ENCODE results near the gene NAT14. TPM values are rescaled to one million over a fixed set of nuclear protein-coding genes. Genes with fewer than 3 reads are reported as not detected.
"Not testable (repeated sequence)": the region's sequence is repeated elsewhere in the genome, so short reads cannot be mapped to it uniquely, and the experiment has no call there.

Gene NAT14
- total and polyA plus RNA-seq, 2 donors (not counting 3 experiments of a cell fraction or from before 2014, with no cell fraction given): 39.1 to 44.7 TPM

GRCh38 chr19:55447421-55448174, 37.4 kb upstream of the NAT14 start:
- no peaks in the 10 kb centered on the region for H3K79me2 ChIP-seq (ENCODE audit: control insufficient read depth, insufficient read depth, low read length)
- DNase-seq (ENCODE audit: low read depth, low spot score) (no peak), FAIRE-seq (no peak)
- H3K4me1 ChIP-seq (ENCODE audit: control insufficient read depth, extremely low read depth, insufficient read depth, low read length): no peaks in the 10 kb centered on the region
- H3K9me3 ChIP-seq (replicated peaks; ENCODE audit: control insufficient read depth, insufficient read depth, low read length): no peaks in the 10 kb centered on the region
- no peaks in the 10 kb centered on the region for H4K20me1 ChIP-seq (replicated peaks; ENCODE audit: control insufficient read depth, extremely low read depth, insufficient read depth, low read length)
- no peak overlapping the region for H3K27ac ChIP-seq (ENCODE audit: insufficient read depth, low read depth, low read length)
- peaks cover 38% of the 10 kb centered on the region in 2 experiments for H3K27me3 ChIP-seq (ENCODE audit: control insufficient read depth in 2 of 2, insufficient read depth in 2 of 2, low read length in 2 of 2)
- H3K36me3 ChIP-seq (ENCODE audit: control insufficient read depth in 2 of 2, extremely low read depth in 1 of 2, insufficient read depth in 2 of 2, low read length in 2 of 2): no peaks in the 10 kb centered on the region
- H3K9ac ChIP-seq (replicated peaks; ENCODE audit: extremely low read depth, insufficient read depth, low read length): no peak overlapping the region
- no peak overlapping the region for H2AFZ ChIP-seq (ENCODE audit: low read depth, low read length)
- POLR2A ChIA-PET: no interaction called here
- no peaks in the 10 kb centered on the region for H3K9me1 ChIP-seq (replicated peaks; ENCODE audit: control insufficient read depth, extremely low read depth, insufficient read depth, low read length)
- TF ChIP-seq EZH2 (IDR thresholded peaks at IDR 0.05; ENCODE audit: borderline replicate concordance, low read depth, low read length, severe bottlenecking): no peak
- TF ChIP-seq, protein P1, sequence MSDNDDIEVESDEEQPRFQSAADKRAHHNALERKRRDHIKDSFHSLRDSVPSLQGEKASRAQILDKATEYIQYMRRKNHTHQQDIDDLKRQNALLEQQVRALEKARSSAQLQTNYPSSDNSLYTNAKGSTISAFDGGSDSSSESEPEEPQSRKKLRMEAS (IDR thresholded peaks at IDR 0.05; ENCODE audit: insufficient read depth, insufficient read length): peak; percentile 12
- TF ChIP-seq FOS (IDR thresholded peaks at IDR 0.05; ENCODE audit: borderline replicate concordance, insufficient read depth, low read length): no peak
- H3K4me2 ChIP-seq (ENCODE audit: insufficient read depth, low read length): no peak overlapping the region
- no peak overlapping the region for H3K4me3 ChIP-seq (replicated peaks in 1 of 3; ENCODE audit: insufficient read depth in 1 of 3, low read depth in 1 of 3, low read length in 3 of 3)
- BruUV-seq (replicated peaks): no TSS peak
- dilution Hi-C loops (cut with MboI; ENCODE audit: extremely low pct_ligation_motif_present, low sequenced_read_pairs): no loop called here
- intact Hi-C loops (cut with micrococcal nuclease): no loop called here
- CTCF ChIA-PET: interaction anchor here (0.7 to 0.8 kb wide), 2 partner anchors 287 to 306 kb away, joined by 3 read pairs; no protein-coding TSS in a partner anchor

GRCh38 chr19:55448175-55448490, 36.9 kb upstream of the NAT14 start:
- H3K9me1 ChIP-seq (replicated peaks; ENCODE audit: control insufficient read depth, extremely low read depth, insufficient read depth, low read length); H3K27ac ChIP-seq (ENCODE audit: insufficient read depth, low read depth, low read length); H2AFZ ChIP-seq (ENCODE audit: low read depth, low read length); dilution Hi-C loops (cut with MboI; ENCODE audit: extremely low pct_ligation_motif_present, low sequenced_read_pairs); CTCF ChIA-PET; H3K4me1 ChIP-seq (ENCODE audit: control insufficient read depth, extremely low read depth, insufficient read depth, low read length); H4K20me1 ChIP-seq (replicated peaks; ENCODE audit: control insufficient read depth, extremely low read depth, insufficient read depth, low read length); BruUV-seq (replicated peaks); intact Hi-C loops (cut with micrococcal nuclease); H3K79me2 ChIP-seq (ENCODE audit: control insufficient read depth, insufficient read depth, low read length); H3K9ac ChIP-seq (replicated peaks; ENCODE audit: extremely low read depth, insufficient read depth, low read length); FAIRE-seq; H3K4me2 ChIP-seq (ENCODE audit: insufficient read depth, low read length); H3K9me3 ChIP-seq (replicated peaks; ENCODE audit: control insufficient read depth, insufficient read depth, low read length); H3K4me3 ChIP-seq (replicated peaks in 1 of 3; ENCODE audit: insufficient read depth in 1 of 3, low read depth in 1 of 3, low read length in 3 of 3); DNase-seq (ENCODE audit: low read depth, low spot score); POLR2A ChIA-PET; H3K36me3 ChIP-seq (ENCODE audit: control insufficient read depth in 2 of 2, extremely low read depth in 1 of 2, insufficient read depth in 2 of 2, low read length in 2 of 2): not testable (repeated sequence)
- H3K27me3 ChIP-seq (ENCODE audit: control insufficient read depth in 2 of 2, insufficient read depth in 2 of 2, low read length in 2 of 2): peaks cover 38% of the 10 kb centered on the region in 2 experiments
